Vagina (tissue), 2 donors: ENCODE measurements around the gene CD9.

ENCODE experiments used
- CTCF ChIP-seq, 3 experiments: fragments of 450-650 bp in 2 of 3; fragments of 200-600 bp in 1 of 3; sonication (generic) in 1 of 3; IDR thresholded peaks; one replicate each; pipeline ENCODE4 v1.5.1; 2017 to 2019; ENCODE audit warnings: antibody characterized with exemption in 3 of 3, mild to moderate bottlenecking in 2 of 3, moderate library complexity in 2 of 3
- POLR2AphosphoS5 ChIP-seq, 2 donors: sonication (generic); formaldehyde crosslinking; IDR thresholded peaks; one replicate each; pipeline ENCODE4 v1.9.0; 2017; ENCODE audit warnings: antibody characterized with exemption in 2 of 2, mild to moderate bottlenecking in 2 of 2, low read depth in 1 of 2; ENCODE audit not compliant: insufficient read depth in 1 of 2

GRCh38 chr12:6268484-6269157, 68.4 kb downstream of the CD9 start:
- TF ChIP-seq POLR2AphosphoS5 (IDR thresholded peaks at IDR 0.05; ENCODE audit: insufficient read depth in 1 of 2, low read depth in 1 of 2): no peak
- no peak for TF ChIP-seq CTCF (IDR thresholded peaks at IDR 0.05)
